ENCODE measurements around the gene TCEA2.
"Not testable (repeated sequence)": the region's sequence is repeated elsewhere in the genome, so short reads cannot be mapped to it uniquely, and the experiment has no call there.

Gene TCEA2

GRCh38 chr20:64080013-64080812 is 17.2 kb downstream of the TCEA2 start, which contains the start of gene OPRL1:
TSS of gene OPRL1 (plus strand) at chr20:64080082. CDS start at chr20:64092721, 12,639 bp downstream.
- DNase-seq, result no peak

GRCh38 chr20:64080813-64081623 is 18.0 kb downstream of the TCEA2 start:
- DNase-seq, result no peak

GRCh38 chr20:64081624-64081964 is 18.6 kb downstream of the TCEA2 start:
- DNase-seq, result no peak

GRCh38 chr20:64082126-64082731 is 19.2 kb downstream of the TCEA2 start:
- no peak for DNase-seq

- DNase-seq, result no peak
Observed at GRCh38 chr20:64082820-64083377, 19.9 kb downstream of the TCEA2 start.

- peak; percentile 86 for DNase-seq
Observed at GRCh38 chr20:64083378-64083803, 20.4 kb downstream of the TCEA2 start.

GRCh38 chr20:64083804-64084684 is 21.0 kb downstream of the TCEA2 start, which contains the start of gene LKAAEAR1:
TSS of gene LKAAEAR1 (minus strand) at chr20:64084398. CDS start at chr20:64084219, 179 bp downstream.
- no peak for DNase-seq

GRCh38 chr20:64084685-64085152 is 21.7 kb downstream of the TCEA2 start:
- DNase-seq, result no peak

- no peak for DNase-seq
Observed at GRCh38 chr20:64086801-64087200, 23.8 kb downstream of the TCEA2 start.

- DNase-seq, result not testable (repeated sequence)
Observed at GRCh38 chr20:64087226-64087825, 24.3 kb downstream of the TCEA2 start.

GRCh38 chr20:64088586-64088985 is 25.6 kb downstream of the TCEA2 start:
- not testable (repeated sequence) for DNase-seq

GRCh38 chr20:64090165-64090564 is 27.2 kb downstream of the TCEA2 start:
- DNase-seq, result no peak

- no peak for DNase-seq
Observed at GRCh38 chr20:64091340-64091739, 28.3 kb downstream of the TCEA2 start.

GRCh38 chr20:64091770-64092169 is 28.8 kb downstream of the TCEA2 start:
- no peak for DNase-seq

GRCh38 chr20:64092258-64093012 is 29.4 kb downstream of the TCEA2 start:
- DNase-seq, result no peak

- DNase-seq, result no peak
Observed at GRCh38 chr20:64093013-64093503, 30.1 kb downstream of the TCEA2 start.

- DNase-seq, result no peak
Observed at GRCh38 chr20:64095455-64095854, 32.5 kb downstream of the TCEA2 start.

- DNase-seq, result no peak
Observed at GRCh38 chr20:64095927-64096326, 32.9 kb downstream of the TCEA2 start.

GRCh38 chr20:64096535-64096934 is 33.5 kb downstream of the TCEA2 start:
- DNase-seq, result no peak

GRCh38 chr20:64098471-64099013 is 35.5 kb downstream of the TCEA2 start:
- DNase-seq, result no peak
